Measurements from ENCODE around the gene C12orf42.

The C12orf42 gene

GRCh38 chr12:103268831-103269514, 226.8 kb downstream of the C12orf42 start:
- DNase-seq (ENCODE audit: low read depth) = no peak

- no peak for DNase-seq (ENCODE audit: low read depth)
Measured at GRCh38 chr12:103257763-103258162, 238.0 kb downstream of the C12orf42 start.

All from stromal cell of bone marrow (primary cell).